ENCODE results near the gene TACC2. TPM values are rescaled to one million over a fixed set of nuclear protein-coding genes. Genes with fewer than 3 reads are reported as not detected.

The TACC2 gene
- total and polyA plus RNA-seq, 2 experiments from 2014 or later = 30.8 to 35.9 TPM

GRCh38 chr10:122145113-122145512 is 156.2 kb downstream of the TACC2 start:
- no peak overlapping the region for H3K4me3 Mint-ChIP-seq
- Histone ChIP-seq H3K27ac (ENCODE audit: low read depth) (no peak overlapping the region), H3K9me2 (ENCODE audit: insufficient read depth) (no peaks in the 10 kb centered on the region), H3K27me3 (ENCODE audit: insufficient read depth) (no peaks in the 10 kb centered on the region), H3F3A (replicated peaks; ENCODE audit: low read depth) (no peaks in the 10 kb centered on the region), H3K4me1 (ENCODE audit: insufficient read depth) (peaks cover 4% of the 10 kb centered on the region; the same call in 1 of the 2 replicates), H3K79me2 (replicated peaks; ENCODE audit: insufficient read depth) (peaks cover 3% of the 10 kb centered on the region; the same call in 1 of the 2 replicates), H2AFZ (no peak overlapping the region), H3K4me3 (no peak overlapping the region), H4K20me1 (replicated peaks; ENCODE audit: insufficient read depth) (no peaks in the 10 kb centered on the region), H3K36me3 (ENCODE audit: insufficient read depth) (0 out of 2 replicates have a peak, but pooled peaks cover 5% of the 10 kb centered on the region), H3K4me2 (no peak overlapping the region)
- no peak for ATAC-seq
- H3K36me3 Mint-ChIP-seq (ENCODE audit: low read depth) = peaks cover 46% of the 10 kb centered on the region
- no peak overlapping the region for H3K27ac Mint-ChIP-seq
- H3K4me1 Mint-ChIP-seq = peaks cover 26% of the 10 kb centered on the region
- DNase-seq (ENCODE audit: low spot score) = no peak
- peaks cover 12% of the 10 kb centered on the region for H3K9me3 Mint-ChIP-seq
- H3K27me3 Mint-ChIP-seq (ENCODE audit: insufficient read depth, low read depth, poor library complexity) = peaks cover 11% of the 10 kb centered on the region
- TF ChIP-seq ETS1 (IDR thresholded peaks at IDR 0.05) = no peak
- TF ChIP-seq CREB1 (CRISPR knock-in tag; IDR thresholded peaks at IDR 0.05; ENCODE audit: low read depth) = no peak
- TF ChIP-seq ZNF114 (CRISPR knock-in tag; IDR thresholded peaks at IDR 0.05) = no peak
- no peak for TF ChIP-seq STAT1 (IDR thresholded peaks at IDR 0.05; ENCODE audit: unreplicated experiment)
- no peak for TF ChIP-seq EZH2phosphoT487 (IDR thresholded peaks at IDR 0.05; ENCODE audit: unreplicated experiment)
- TF ChIP-seq ZNF331 (CRISPR knock-in tag; IDR thresholded peaks at IDR 0.05; ENCODE audit: low read depth) = no peak
- TF ChIP-seq REST (IDR thresholded peaks at IDR 0.05; ENCODE audit: unreplicated experiment) = no peak
- no peak for TF ChIP-seq NANOG (IDR thresholded peaks at IDR 0.05; ENCODE audit: borderline replicate concordance)
- no peak for TF ChIP-seq CTCF (conservative IDR thresholded peaks at IDR 0.05; ENCODE audit: low read depth in 2 of 2)
- TF ChIP-seq JUNB (IDR thresholded peaks at IDR 0.05; ENCODE audit: unreplicated experiment) = no peak
- TF ChIP-seq ZNF462 (CRISPR knock-in tag; IDR thresholded peaks at IDR 0.05) = no peak
- no peak for TF ChIP-seq POLR2AphosphoS5 (IDR thresholded peaks at IDR 0.05; ENCODE audit: low read depth)
- TF ChIP-seq EZH2 (IDR thresholded peaks at IDR 0.05; ENCODE audit: low read depth, unreplicated experiment) = no peak
